ENCODE results near the gene DPP4. TPM values are rescaled to one million over a fixed set of nuclear protein-coding genes. Genes with fewer than 3 reads are reported as not detected.

Gene DPP4
- total and polyA plus RNA-seq, 2 of the 13 experiments (the other 11 are each of a cell fraction or from before 2014, with no cell fraction given), result 39.4 to 109 TPM

DNA sequence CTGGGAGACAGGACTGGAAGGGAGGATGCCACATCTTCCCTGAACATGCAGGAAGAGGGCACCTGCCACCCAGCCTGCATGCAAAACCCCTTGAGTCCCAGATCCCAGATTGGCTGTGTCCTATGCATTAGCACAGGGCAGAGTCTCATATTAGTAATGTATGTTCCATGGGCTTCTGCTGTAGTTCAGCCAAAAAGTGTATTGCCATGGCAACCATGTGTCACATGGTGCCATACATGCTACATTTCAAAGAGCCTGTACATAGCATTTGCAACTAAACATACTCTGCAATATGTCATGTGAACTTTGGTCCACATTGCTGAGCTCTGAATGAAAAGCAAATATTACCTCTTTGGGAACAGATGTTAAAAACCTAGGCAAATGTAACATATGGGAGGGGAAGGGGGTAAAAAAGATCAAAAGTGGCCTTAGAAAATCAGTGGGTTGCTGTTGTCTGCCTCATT, 78.4 kb downstream of the DPP4 start (continued):
- TF ChIP-seq, protein P1, sequence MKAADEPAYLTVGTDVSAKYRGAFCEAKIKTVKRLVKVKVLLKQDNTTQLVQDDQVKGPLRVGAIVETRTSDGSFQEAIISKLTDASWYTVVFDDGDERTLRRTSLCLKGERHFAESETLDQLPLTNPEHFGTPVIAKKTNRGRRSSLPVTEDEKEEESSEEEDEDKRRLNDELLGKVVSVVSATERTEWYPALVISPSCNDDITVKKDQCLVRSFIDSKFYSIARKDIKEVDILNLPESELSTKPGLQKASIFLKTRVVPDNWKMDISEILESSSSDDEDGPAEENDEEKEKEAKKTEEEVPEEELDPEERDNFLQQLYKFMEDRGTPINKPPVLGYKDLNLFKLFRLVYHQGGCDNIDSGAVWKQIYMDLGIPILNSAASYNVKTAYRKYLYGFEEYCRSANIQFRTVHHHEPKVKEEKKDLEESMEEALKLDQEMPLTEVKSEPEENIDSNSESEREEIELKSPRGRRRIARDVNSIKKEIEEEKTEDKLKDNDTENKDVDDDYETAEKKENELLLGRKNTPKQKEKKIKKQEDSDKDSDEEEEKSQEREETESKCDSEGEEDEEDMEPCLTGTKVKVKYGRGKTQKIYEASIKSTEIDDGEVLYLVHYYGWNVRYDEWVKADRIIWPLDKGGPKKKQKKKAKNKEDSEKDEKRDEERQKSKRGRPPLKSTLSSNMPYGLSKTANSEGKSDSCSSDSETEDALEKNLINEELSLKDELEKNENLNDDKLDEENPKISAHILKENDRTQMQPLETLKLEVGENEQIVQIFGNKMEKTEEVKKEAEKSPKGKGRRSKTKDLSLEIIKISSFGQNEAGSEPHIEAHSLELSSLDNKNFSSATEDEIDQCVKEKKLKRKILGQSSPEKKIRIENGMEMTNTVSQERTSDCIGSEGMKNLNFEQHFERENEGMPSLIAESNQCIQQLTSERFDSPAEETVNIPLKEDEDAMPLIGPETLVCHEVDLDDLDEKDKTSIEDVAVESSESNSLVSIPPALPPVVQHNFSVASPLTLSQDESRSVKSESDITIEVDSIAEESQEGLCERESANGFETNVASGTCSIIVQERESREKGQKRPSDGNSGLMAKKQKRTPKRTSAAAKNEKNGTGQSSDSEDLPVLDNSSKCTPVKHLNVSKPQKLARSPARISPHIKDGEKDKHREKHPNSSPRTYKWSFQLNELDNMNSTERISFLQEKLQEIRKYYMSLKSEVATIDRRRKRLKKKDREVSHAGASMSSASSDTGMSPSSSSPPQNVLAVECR (CRISPR knock-in tag; IDR thresholded peaks at IDR 0.05; ENCODE audit: borderline replicate concordance), result no peak
- TF ChIP-seq, protein P2, sequence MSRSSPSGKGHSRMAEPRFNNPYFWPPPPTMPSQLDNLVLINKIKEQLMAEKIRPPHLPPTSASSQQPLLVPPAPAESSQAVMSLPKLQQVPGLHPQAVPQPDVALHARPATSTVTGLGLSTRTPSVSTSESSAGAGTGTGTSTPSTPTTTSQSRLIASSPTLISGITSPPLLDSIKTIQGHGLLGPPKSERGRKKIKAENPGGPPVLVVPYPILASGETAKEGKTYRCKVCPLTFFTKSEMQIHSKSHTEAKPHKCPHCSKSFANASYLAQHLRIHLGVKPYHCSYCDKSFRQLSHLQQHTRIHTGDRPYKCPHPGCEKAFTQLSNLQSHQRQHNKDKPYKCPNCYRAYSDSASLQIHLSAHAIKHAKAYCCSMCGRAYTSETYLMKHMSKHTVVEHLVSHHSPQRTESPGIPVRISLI (CRISPR knock-in tag; IDR thresholded peaks at IDR 0.05; ENCODE audit: borderline replicate concordance), result no peak
- TF ChIP-seq, protein P3, sequence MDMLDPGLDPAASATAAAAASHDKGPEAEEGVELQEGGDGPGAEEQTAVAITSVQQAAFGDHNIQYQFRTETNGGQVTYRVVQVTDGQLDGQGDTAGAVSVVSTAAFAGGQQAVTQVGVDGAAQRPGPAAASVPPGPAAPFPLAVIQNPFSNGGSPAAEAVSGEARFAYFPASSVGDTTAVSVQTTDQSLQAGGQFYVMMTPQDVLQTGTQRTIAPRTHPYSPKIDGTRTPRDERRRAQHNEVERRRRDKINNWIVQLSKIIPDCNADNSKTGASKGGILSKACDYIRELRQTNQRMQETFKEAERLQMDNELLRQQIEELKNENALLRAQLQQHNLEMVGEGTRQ (IDR thresholded peaks at IDR 0.05; ENCODE audit: low read depth, low read length), result peak; percentile 92
- TF ChIP-seq, protein P3 (CRISPR knock-in tag; IDR thresholded peaks at IDR 0.05; ENCODE audit: borderline replicate concordance), result peak; percentile 74; the same call in 1 of the 2 replicates
- 0 out of 2 replicates have a peak, but pooled peaks have one; percentile 49 for TF ChIP-seq KDM6A (CRISPR knock-in tag; IDR thresholded peaks at IDR 0.05; ENCODE audit: low read depth)
- TF ChIP-seq, protein P4, sequence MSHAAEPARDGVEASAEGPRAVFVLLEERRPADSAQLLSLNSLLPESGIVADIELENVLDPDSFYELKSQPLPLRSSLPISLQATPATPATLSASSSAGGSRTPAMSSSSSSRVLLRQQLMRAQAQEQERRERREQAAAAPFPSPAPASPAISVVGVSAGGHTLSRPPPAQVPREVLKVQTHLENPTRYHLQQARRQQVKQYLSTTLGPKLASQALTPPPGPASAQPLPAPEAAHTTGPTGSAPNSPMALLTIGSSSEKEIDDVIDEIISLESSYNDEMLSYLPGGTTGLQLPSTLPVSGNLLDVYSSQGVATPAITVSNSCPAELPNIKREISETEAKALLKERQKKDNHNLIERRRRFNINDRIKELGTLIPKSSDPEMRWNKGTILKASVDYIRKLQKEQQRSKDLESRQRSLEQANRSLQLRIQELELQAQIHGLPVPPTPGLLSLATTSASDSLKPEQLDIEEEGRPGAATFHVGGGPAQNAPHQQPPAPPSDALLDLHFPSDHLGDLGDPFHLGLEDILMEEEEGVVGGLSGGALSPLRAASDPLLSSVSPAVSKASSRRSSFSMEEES (CRISPR knock-in tag; IDR thresholded peaks at IDR 0.05), result peak; percentile 58; the same call in 1 of the 2 replicates
- no peak for TF ChIP-seq ZNF451 (CRISPR knock-in tag; IDR thresholded peaks at IDR 0.05)
- TF ChIP-seq NR2F2 (IDR thresholded peaks at IDR 0.05; ENCODE audit: borderline replicate concordance, low read depth), result no peak
- no peak for TF ChIP-seq BRD4 (CRISPR knock-in tag; IDR thresholded peaks at IDR 0.05)
- TF ChIP-seq, protein P5, sequence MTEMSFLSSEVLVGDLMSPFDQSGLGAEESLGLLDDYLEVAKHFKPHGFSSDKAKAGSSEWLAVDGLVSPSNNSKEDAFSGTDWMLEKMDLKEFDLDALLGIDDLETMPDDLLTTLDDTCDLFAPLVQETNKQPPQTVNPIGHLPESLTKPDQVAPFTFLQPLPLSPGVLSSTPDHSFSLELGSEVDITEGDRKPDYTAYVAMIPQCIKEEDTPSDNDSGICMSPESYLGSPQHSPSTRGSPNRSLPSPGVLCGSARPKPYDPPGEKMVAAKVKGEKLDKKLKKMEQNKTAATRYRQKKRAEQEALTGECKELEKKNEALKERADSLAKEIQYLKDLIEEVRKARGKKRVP (CRISPR knock-in tag; IDR thresholded peaks at IDR 0.05), result peak in 1 of 2 experiments; percentile 53; a peak in 1 of 4 replicates
- peak; percentile 44; the same call in 1 of the 2 replicates for TF ChIP-seq MAFF (IDR thresholded peaks at IDR 0.05; ENCODE audit: low read depth, low read length)
- no peak for TF ChIP-seq ZBTB38 (CRISPR knock-in tag; IDR thresholded peaks at IDR 0.05)
- peak; percentile 24; the same call in 1 of the 2 replicates for TF ChIP-seq CREM (IDR thresholded peaks at IDR 0.05)
- no peak for TF ChIP-seq CREM (CRISPR knock-in tag; IDR thresholded peaks at IDR 0.05)
- no peak for TF ChIP-seq ZNF274 (CRISPR knock-in tag; IDR thresholded peaks at IDR 0.05)
- peak; percentile 21 for TF ChIP-seq TEAD3 (CRISPR knock-in tag; optimal IDR thresholded peaks at IDR 0.05; ENCODE audit: borderline replicate concordance)
- TF ChIP-seq, protein P6, sequence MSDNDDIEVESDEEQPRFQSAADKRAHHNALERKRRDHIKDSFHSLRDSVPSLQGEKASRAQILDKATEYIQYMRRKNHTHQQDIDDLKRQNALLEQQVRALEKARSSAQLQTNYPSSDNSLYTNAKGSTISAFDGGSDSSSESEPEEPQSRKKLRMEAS (IDR thresholded peaks at IDR 0.05), result peak; percentile 47; the same call in 1 of the 2 replicates
- TF ChIP-seq SP5 (CRISPR knock-in tag; IDR thresholded peaks at IDR 0.05; ENCODE audit: borderline replicate concordance, low read depth), result 0 out of 2 replicates have a peak, but pooled peaks have one; percentile 43
- TF ChIP-seq SMC3 (IDR thresholded peaks at IDR 0.05; ENCODE audit: low read length), result peak; percentile 9; the same call in 1 of the 2 replicates
